A549 (cell line): Measurements from ENCODE around the gene LMF2. TPM values are rescaled to one million over a fixed set of nuclear protein-coding genes. Genes with fewer than 3 reads are reported as not detected.

ENCODE experiments used
- ATAC-seq, 2 experiments: fragments of 200-7000 bp in 1 of 2; fragments of >200 bp in 1 of 2; cut with Nextera tagmentation in 1 of 2; cut with Tn5 transposase in 1 of 2; 3 replicates each; pipeline versions ENCODE4 v1.8.0 to v1.9.1; 2018 to 2020; ENCODE audit warnings: mild to moderate bottlenecking in 1 of 2, moderate library complexity in 1 of 2
- CTCF ChIA-PET: fragments of 300-600 bp; sonication (Branson Sonifier 250); formaldehyde crosslinking; extraction: SDS; loops from one replicate; lab custom pipeline; 2021; ENCODE audit warnings: antibody characterized with exemption, inconsistent platforms; lab: Yijun Ruan, JAX
- POLR2A ChIA-PET: fragments of 350-600 bp; formaldehyde crosslinking; extraction: SDS; loops from one replicate; lab custom pipeline; 2021; ENCODE audit warnings: antibody characterized with exemption, inconsistent platforms; lab: Yijun Ruan, JAX
- DNase-seq, 2 experiments: peaks; one replicate each; pipeline versions ENCODE4 v3.0.0 to v3.0.0-alpha.2; 2011 to 2016; ENCODE audit warnings: low read depth in 1 of 2, low spot score in 1 of 2
- FAIRE-seq: peaks from 2 replicates; lab custom pipeline; 2011; peaks lifted over from hg19 to GRCh38; lab: Jason Lieb, UNC
- H3K27ac ChIP-seq, 2 experiments: fragments of >200 bp; sonication (Bioruptor Twin); formaldehyde crosslinking; 3 replicates each; pipeline ENCODE4 v1.5.1; 2016 to 2017
- H3K4me1 ChIP-seq: fragments of >200 bp; sonication (Bioruptor Twin); formaldehyde crosslinking; 3 replicates; pipeline ENCODE4 v1.6.1; 2016
- H3K4me2 ChIP-seq: fragments of >200 bp; sonication (Bioruptor Twin); formaldehyde crosslinking; 3 replicates; pipeline ENCODE4 v1.6.1; 2016
- H3K4me3 ChIP-seq: fragments of >200 bp; sonication (Bioruptor Twin); formaldehyde crosslinking; 3 replicates; pipeline ENCODE4 v1.5.1; 2016
- H3K9me3 ChIP-seq: fragments of >200 bp; sonication (Bioruptor Twin); formaldehyde crosslinking; 3 replicates; pipeline ENCODE4 v1.6.1; 2016
- BCL3 ChIP-seq: fragments of >200 bp; sonication (Bioruptor Twin); formaldehyde crosslinking; IDR thresholded peaks from 3 replicates; pipeline ENCODE4 v1.6.1; 2016
- CHD4 ChIP-seq: fragments of 200-600 bp; sonication (generic); IDR thresholded peaks from 2 replicates; pipeline ENCODE4 v1.6.1; 2016; ENCODE audit warnings: antibody characterized with exemption, mild to moderate bottlenecking, borderline replicate concordance
- EHF ChIP-seq: fragments of 250-450 bp; sonication (Bioruptor Pico); IDR thresholded peaks from 2 replicates; pipeline ENCODE4 v1.5.0; 2020; ENCODE audit warnings: mild to moderate bottlenecking
- EHMT2 ChIP-seq: fragments of 200-600 bp; sonication (generic); IDR thresholded peaks from 2 replicates; pipeline ENCODE4 v1.6.1; 2016; ENCODE audit warnings: antibody characterized with exemption, low read depth, mild to moderate bottlenecking, moderate library complexity
- EP300 ChIP-seq, 2 experiments: fragments of >200 bp; sonication (Bioruptor Twin); formaldehyde crosslinking; IDR thresholded peaks; 2 replicates in 1 of 2; 3 replicates in 1 of 2; pipeline ENCODE4 v1.6.1; 2016 to 2017
- FOSB ChIP-seq: fragments of 250-450 bp; sonication (Bioruptor Pico); IDR thresholded peaks from 2 replicates; pipeline ENCODE4 v1.5.0; 2020; ENCODE audit warnings: mild to moderate bottlenecking, moderate library complexity
- FOXS1 ChIP-seq: fragments of 250-450 bp; sonication (Bioruptor Pico); IDR thresholded peaks from 2 replicates; pipeline ENCODE4 v1.5.0; 2020; ENCODE audit warnings: mild to moderate bottlenecking, moderate library complexity
- HMGXB4 ChIP-seq: fragments of 250-450 bp; sonication (Bioruptor Pico); IDR thresholded peaks from 2 replicates; pipeline ENCODE4 v1.5.0; 2021; ENCODE audit warnings: mild to moderate bottlenecking, moderate library complexity, borderline replicate concordance
- JUN ChIP-seq, 2 experiments: fragments of >200 bp; sonication (Bioruptor Twin); formaldehyde crosslinking; IDR thresholded peaks; 2 replicates in 1 of 2; 3 replicates in 1 of 2; pipeline ENCODE4 v1.6.1; 2016 to 2017
- MAFK ChIP-seq: fragments of 450-650 bp; IDR thresholded peaks from 2 replicates; pipeline ENCODE4 v1.6.1; 2014; ENCODE audit not compliant: partially characterized antibody
- NPAS2 ChIP-seq: fragments of 250-450 bp; sonication (Bioruptor Pico); IDR thresholded peaks from 2 replicates; pipeline ENCODE4 v1.8.0; 2022; ENCODE audit warnings: mild to moderate bottlenecking, moderate library complexity, borderline replicate concordance
- NR3C1 ChIP-seq: fragments of >200 bp; sonication (Bioruptor Twin); formaldehyde crosslinking; IDR thresholded peaks from 3 replicates; pipeline ENCODE4 v1.6.1; 2017
- PBX3 ChIP-seq: IDR thresholded peaks from 2 replicates; pipeline ENCODE4 v1.6.1; 2012
- POLR2AphosphoS2 ChIP-seq: conservative IDR thresholded peaks from 2 replicates; pipeline ENCODE4 v1.6.1; 2012; ENCODE audit warnings: low read length, improper control_type of control experiment, inconsistent platforms
- RARB ChIP-seq: fragments of 250-450 bp; sonication (Bioruptor Pico); IDR thresholded peaks from 2 replicates; pipeline ENCODE4 v1.8.0; 2021; ENCODE audit warnings: mild to moderate bottlenecking, moderate library complexity
- RCOR1 ChIP-seq: fragments of 150-350 bp; IDR thresholded peaks from 2 replicates; pipeline ENCODE4 v1.6.1; 2014; ENCODE audit warnings: antibody characterized with exemption, low read length, low read depth
- REST ChIP-seq: fragments of 200-600 bp; sonication (generic); IDR thresholded peaks from 2 replicates; pipeline ENCODE4 v1.6.1; 2016; ENCODE audit warnings: antibody characterized with exemption, mild to moderate bottlenecking, moderate library complexity
- RNF2 ChIP-seq: fragments of 200-600 bp; sonication (generic); IDR thresholded peaks from 2 replicates; pipeline ENCODE4 v1.6.1; 2016; ENCODE audit warnings: low read depth, mild to moderate bottlenecking, antibody characterized with exemption, moderate library complexity, borderline replicate concordance
- ZFP36 ChIP-seq: fragments of 450-650 bp; IDR thresholded peaks from 2 replicates; pipeline ENCODE4 v1.6.1; 2014; ENCODE audit warnings: borderline replicate concordance; ENCODE audit not compliant: partially characterized antibody
- ZNF302 ChIP-seq: fragments of 250-450 bp; sonication (Bioruptor Pico); IDR thresholded peaks from 2 replicates; pipeline ENCODE4 v1.9.0; 2021; ENCODE audit warnings: inconsistent platforms, mild to moderate bottlenecking, moderate library complexity
- WGBS: methylation state at CpG from one replicate; pipeline ENCODE4 v1.1.6; 2017; ENCODE audit errors: missing lambda C conversion rate; 5-methylcytosine and 5-hydroxymethylcytosine counted together
- polyA plus RNA-seq, 4 experiments: library from polyadenylated mRNA; depleted of rRNA in 3 of 4; stranded (reverse); fragments of >200 nt; fragmentation: RNase III in 1 of 4; extraction: RNeasy Plus Mini Kit Qiagen cat#74134 plus additional on column Dnase treatment in 1 of 4; gene quantifications; 2 replicates in 3 of 4; 3 replicates in 1 of 4; pipeline ENCODE4 v1.2.3, GENCODE V29; 2011 to 2017

The LMF2 gene
- polyA plus RNA-seq, 2 of the 4 experiments (the other 2 are of a cell fraction) = 13.0 to 32.5 TPM

GRCh38 chr22:50470491-50470890 is 37.0 kb downstream of the LMF2 start:
- ChIA-PET CTCF (interaction anchor here (0.6 to 1.1 kb wide), 2 partner anchors 95 to 150 kb away, joined by 3 to 4 read pairs; no protein-coding TSS in a partner anchor), POLR2A (no interaction called here)
- DNase-seq = no peak
- Histone ChIP-seq H3K4me3 (no peak overlapping the region), H3K4me2 (no peak overlapping the region), H3K27ac (no peak overlapping the region)
- ATAC-seq = no peak
- no peak for FAIRE-seq
- TF ChIP-seq FOXS1 (CRISPR knock-in tag) (no peak), EP300 (IDR thresholded peaks at IDR 0.05) (no peak)
- TF ChIP-seq, all 56 proteins: peak for 0
- H3K9me3 ChIP-seq = no peaks in the 10 kb centered on the region
- H3K4me1 ChIP-seq = peaks cover 16% of the 10 kb centered on the region; the same call in 1 of the 3 replicates
- WGBS = 94% methylated on average over 4 of the region's 6 CpGs

GRCh38 chr22:50469377-50470305 is 37.9 kb downstream of the LMF2 start:
- ATAC-seq = no peak

GRCh38 chr22:50468626-50469025 is 38.9 kb downstream of the LMF2 start:
- ChIA-PET CTCF (interaction anchor here (0.5 to 1.3 kb wide), 4 partner anchors 12 to 202 kb away, joined by 3 to 5 read pairs (median 4); no protein-coding TSS in a partner anchor), POLR2A (no interaction called here)
- Histone ChIP-seq H3K4me3 (no peak overlapping the region), H3K27ac (no peak overlapping the region), H3K4me2 (no peak overlapping the region), H3K4me1 (peaks cover 9% of the 10 kb centered on the region; the same call in 1 of the 3 replicates), H3K9me3 (no peaks in the 10 kb centered on the region)
- DNase-seq (no peak), FAIRE-seq (no peak), ATAC-seq (no peak)
- WGBS = 90% methylated on average over 2 of the region's 8 CpGs
- TF ChIP-seq FOSB (CRISPR knock-in tag) (no peak), REST (no peak), EHMT2 (no peak), BCL3 (no peak), ZNF302 (no peak), JUN (IDR thresholded peaks at IDR 0.05) (no peak), RARB (no peak), PBX3 (no peak), NPAS2 (no peak), EHF (CRISPR knock-in tag) (no peak), HMGXB4 (CRISPR knock-in tag) (no peak), ZFP36 (no peak), CHD4 (no peak), RNF2 (no peak), MAFK (no peak), POLR2AphosphoS2 (no peak), NR3C1 (no peak)

More at GRCh38 chr22:50469377-50470305, 37.9 kb downstream of the LMF2 start:
- no peak for DNase-seq
- Histone ChIP-seq H3K4me2 (no peak overlapping the region), H3K9me3 (no peaks in the 10 kb centered on the region), H3K4me3 (no peak overlapping the region), H3K4me1 (peaks cover 13% of the 10 kb centered on the region; the same call in 1 of the 3 replicates), H3K27ac (no peak overlapping the region)
- ChIA-PET POLR2A (no interaction called here), CTCF (interaction anchor here (1.1 to 1.3 kb wide), 2 partner anchors 28 to 151 kb away, joined by 3 to 5 read pairs; no protein-coding TSS in a partner anchor)
- FAIRE-seq = no peak
- TF ChIP-seq EP300 (IDR thresholded peaks at IDR 0.05) (no peak), RCOR1 (no peak), CHD4 (no peak)
- WGBS = 65% methylated on average over 10 of the region's 25 CpGs
